GM18861 (cell line): ENCODE measurements around the gene JAK1.

ENCODE experiments used
- ATAC-seq: cut with Tn5 transposase; IDR thresholded peaks from one replicate; pipeline ENCODE4 v1.9.1; 2021; ENCODE audit not compliant: unreplicated experiment

Gene JAK1

GRCh38 chr1:64801851-64802523 is 164.4 kb downstream of the JAK1 start:
- ATAC-seq, result no peak

GRCh38 chr1:64798872-64799271 is 167.5 kb downstream of the JAK1 start:
- ATAC-seq, result no peak

GRCh38 chr1:64790832-64791487 is 175.4 kb downstream of the JAK1 start:
- ATAC-seq, result no peak
